ENCODE results near the gene MFAP2.

GRCh38 chr1:17013491-17014320 lies 33.3 kb upstream of the MFAP2 start:
- TF ChIP-seq CTCF (conservative IDR thresholded peaks at IDR 0.05; ENCODE audit: low read depth in 2 of 2) = no peak
- TF ChIP-seq EZH2phosphoT487 (IDR thresholded peaks at IDR 0.05; ENCODE audit: unreplicated experiment) = no peak
- TF ChIP-seq ETS1 (IDR thresholded peaks at IDR 0.05) = no peak
- no peak for TF ChIP-seq ZNF114 (CRISPR knock-in tag; IDR thresholded peaks at IDR 0.05)
- TF ChIP-seq EZH2 (IDR thresholded peaks at IDR 0.05; ENCODE audit: low read depth, unreplicated experiment) = no peak
- TF ChIP-seq POLR2AphosphoS5 (IDR thresholded peaks at IDR 0.05; ENCODE audit: low read depth) = no peak
- no peak for TF ChIP-seq REST (IDR thresholded peaks at IDR 0.05; ENCODE audit: unreplicated experiment)
- TF ChIP-seq CREB1 (CRISPR knock-in tag; IDR thresholded peaks at IDR 0.05; ENCODE audit: low read depth) = no peak
- TF ChIP-seq ZNF462 (CRISPR knock-in tag; IDR thresholded peaks at IDR 0.05) = no peak
- no peak for TF ChIP-seq JUNB (IDR thresholded peaks at IDR 0.05; ENCODE audit: unreplicated experiment)
- no peak for TF ChIP-seq ZNF331 (CRISPR knock-in tag; IDR thresholded peaks at IDR 0.05; ENCODE audit: low read depth)
- TF ChIP-seq STAT1 (IDR thresholded peaks at IDR 0.05; ENCODE audit: unreplicated experiment) = no peak
- TF ChIP-seq NANOG (IDR thresholded peaks at IDR 0.05; ENCODE audit: borderline replicate concordance) = no peak
